ENCODE data around the gene ZNF385B.

Gene ZNF385B

DNA sequence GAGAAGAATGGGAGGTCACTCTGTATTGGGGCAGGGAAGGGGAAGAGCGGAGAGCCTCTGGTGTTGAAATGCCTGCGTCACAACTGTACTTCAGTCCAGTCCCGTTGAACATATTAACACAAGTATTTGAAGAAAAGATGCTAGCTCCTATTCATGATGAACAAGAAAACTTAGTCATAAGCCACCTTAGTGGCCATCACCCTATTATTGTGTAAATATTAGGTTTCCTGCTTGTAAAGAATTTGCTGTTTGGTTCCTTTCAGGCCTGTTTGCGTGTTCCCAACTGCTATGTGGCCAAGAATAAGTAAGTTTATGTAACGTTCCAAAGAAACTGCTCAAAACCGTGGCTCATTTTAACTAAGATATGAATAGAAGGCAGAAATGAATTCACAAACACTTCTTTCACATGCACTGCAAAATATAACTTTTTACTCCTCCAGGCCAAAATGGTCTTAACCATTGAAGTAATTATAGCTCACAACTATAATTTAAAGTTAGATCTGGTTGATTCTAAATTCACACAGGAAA, 204.3 kb downstream of the ZNF385B start:
- no peak for DNase-seq (ENCODE audit: extremely low read depth, low read depth)
- TF ChIP-seq CTCF (IDR thresholded peaks at IDR 0.05; ENCODE audit: low read depth, low read length): no peak

GRCh38 chr2:179655627-179656026, 205.8 kb downstream of the ZNF385B start:
- DNase-seq (ENCODE audit: extremely low read depth, low read depth): no peak
- TF ChIP-seq CTCF (IDR thresholded peaks at IDR 0.05; ENCODE audit: low read depth, low read length): no peak

DNA sequence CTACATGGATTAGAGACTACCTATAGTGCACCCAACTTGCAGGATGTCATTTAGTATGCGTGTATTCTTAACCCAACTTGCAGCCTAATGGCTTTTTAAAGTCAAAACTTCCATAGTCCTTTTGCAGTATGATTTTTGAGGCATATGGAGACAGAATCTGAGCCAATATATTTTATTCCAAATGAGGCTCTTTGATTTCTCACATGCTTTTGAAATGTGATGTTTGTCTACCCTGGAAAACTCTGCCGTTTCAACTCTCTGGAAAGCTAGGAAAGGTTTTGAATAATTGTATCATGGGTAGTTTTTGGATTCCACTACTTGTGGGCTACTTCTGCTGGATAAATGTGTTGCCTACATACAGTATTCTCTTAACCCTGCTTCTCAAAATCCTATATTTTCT, 206.6 kb downstream of the ZNF385B start:
- no peak for TF ChIP-seq CTCF (IDR thresholded peaks at IDR 0.05; ENCODE audit: low read depth, low read length)

DNA sequence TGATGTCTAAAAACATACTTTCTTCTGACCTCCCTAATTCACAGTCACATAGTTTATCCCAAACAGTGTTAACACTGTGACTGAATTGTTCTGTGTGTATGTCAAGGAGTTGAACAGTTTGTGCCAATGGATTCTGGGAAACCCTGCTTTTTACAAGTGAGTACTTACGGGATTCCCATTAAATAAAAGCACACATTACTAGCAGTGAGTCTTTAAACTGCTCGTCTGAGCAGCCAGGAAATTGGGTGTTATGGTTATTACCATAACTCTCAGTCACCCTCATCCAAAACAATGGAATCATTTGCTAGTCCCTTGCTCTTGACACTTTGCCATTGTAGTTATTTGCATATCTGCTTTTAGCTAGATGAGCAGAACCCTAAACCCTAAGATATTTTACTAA, 209.1 kb downstream of the ZNF385B start:
- no peak for DNase-seq (ENCODE audit: extremely low read depth, low read depth)
- TF ChIP-seq CTCF (IDR thresholded peaks at IDR 0.05; ENCODE audit: low read depth, low read length): no peak

More for the DNA sequence above, 206.6 kb downstream of the ZNF385B start:
- DNase-seq (ENCODE audit: extremely low read depth, low read depth): no peak

DNA sequence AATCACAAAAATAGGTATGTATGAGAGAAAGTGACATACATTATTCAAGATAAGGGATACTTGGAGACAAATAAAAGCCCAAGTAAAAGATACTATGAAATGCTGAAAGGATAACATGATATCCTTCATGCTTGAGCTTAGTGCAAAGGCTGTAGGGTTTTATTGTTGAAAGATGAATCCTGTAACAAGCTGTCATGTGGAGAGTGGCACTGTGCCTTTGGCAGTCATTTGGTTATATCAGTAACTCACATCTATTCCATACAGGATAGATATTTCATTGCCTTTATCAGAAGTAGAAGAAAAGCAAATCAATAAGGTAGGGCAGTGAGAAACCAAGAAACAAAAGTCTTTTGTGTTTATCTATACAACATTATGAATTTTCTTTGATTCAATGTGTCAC, 211.0 kb downstream of the ZNF385B start:
- no peak for TF ChIP-seq CTCF (IDR thresholded peaks at IDR 0.05; ENCODE audit: low read depth, low read length)
- no peak for DNase-seq (ENCODE audit: extremely low read depth, low read depth)

DNA sequence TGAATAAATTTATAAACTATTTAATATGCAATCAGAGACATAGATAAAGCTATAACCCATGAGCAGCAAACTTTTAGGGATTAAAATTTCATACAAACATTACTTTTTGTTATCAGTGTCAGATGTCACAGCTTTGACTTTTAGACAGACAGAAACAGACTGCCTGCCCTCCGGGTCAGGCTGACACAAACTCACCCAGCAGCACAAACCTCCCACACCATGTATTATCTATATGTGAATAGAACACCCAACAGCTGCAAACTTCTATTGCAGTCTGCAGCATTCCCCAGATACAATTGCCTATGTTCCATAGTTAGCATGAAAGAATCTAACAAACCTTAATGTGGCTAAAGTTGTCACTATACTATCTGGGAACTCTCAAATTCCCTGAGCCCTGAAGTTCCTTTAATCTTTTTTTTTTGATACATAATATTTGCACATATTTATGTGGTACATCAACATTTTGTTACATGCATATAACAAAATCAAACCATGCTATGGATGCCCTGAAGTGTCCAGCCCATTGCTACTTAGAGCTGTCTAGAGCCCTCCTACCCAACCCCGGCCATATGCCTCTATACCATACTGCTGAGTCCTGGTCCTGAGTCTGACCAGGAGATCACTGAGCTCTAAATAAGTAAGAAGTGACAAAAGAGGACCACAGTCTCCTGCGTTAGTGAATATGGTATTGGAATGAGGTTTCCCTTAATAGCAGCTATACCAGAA, 214.4 kb downstream of the ZNF385B start:
- DNase-seq (ENCODE audit: extremely low read depth, low read depth): no peak
- no peak for TF ChIP-seq CTCF (IDR thresholded peaks at IDR 0.05; ENCODE audit: low read depth, low read length)

- no peak for TF ChIP-seq CTCF (IDR thresholded peaks at IDR 0.05; ENCODE audit: low read depth, low read length)
Observed at GRCh38 chr2:179646173-179646769, 215.1 kb downstream of the ZNF385B start.

More at GRCh38 chr2:179646173-179646769, 215.1 kb downstream of the ZNF385B start:
- no peak for DNase-seq (ENCODE audit: extremely low read depth, low read depth)
